Hematopoietic multipotent progenitor cell treated with erythropoietin and hydrocortisone succinate and interleukin-3 and kit ligand, for 6 days (in vitro differentiated cells): ENCODE results near the gene ERFL.
"Not testable (repeated sequence)": the region's sequence is repeated elsewhere in the genome, so short reads cannot be mapped to it uniquely, and the experiment has no call there.

Experiments used
- DNase-seq: peaks from one replicate; pipeline ENCODE4 v3.0.0-alpha.2; 2015

ERFL gene

DNA sequence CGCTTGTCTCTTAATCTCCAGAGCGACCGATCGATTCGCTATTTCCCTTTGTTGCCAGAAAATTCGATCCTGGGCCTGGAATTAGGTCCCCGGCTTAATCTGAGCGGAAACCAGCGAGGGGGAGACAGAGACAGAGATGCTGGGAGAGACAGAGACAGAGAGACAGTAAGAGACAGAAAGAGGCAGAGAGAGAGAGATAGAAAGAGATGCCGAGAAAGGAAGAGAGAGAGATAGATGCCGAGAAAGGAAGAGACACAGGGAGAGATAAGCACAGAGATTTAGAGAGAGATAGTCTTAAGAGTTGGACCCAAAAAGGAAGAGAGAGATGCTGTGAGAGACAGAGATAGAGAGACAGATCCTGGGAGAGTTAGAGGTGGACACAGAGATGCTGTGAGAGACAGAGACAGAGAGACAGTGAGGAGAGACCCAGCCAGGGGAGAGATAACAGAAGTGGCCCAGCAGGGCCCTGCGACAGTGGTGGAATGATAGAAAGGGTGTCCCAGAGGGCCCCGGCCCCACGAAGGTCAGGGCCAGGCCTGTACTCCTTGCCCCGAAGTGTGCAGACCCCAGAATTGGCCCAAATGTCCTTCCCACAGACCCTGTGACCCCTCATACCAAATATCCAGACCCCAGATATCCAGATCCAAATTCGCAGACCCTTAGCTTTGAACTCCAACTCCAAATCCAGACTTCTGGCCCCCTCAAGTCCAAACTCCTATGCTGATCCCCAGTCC, 1.3 kb downstream of the ERFL start:
- no peak for DNase-seq

DNA sequence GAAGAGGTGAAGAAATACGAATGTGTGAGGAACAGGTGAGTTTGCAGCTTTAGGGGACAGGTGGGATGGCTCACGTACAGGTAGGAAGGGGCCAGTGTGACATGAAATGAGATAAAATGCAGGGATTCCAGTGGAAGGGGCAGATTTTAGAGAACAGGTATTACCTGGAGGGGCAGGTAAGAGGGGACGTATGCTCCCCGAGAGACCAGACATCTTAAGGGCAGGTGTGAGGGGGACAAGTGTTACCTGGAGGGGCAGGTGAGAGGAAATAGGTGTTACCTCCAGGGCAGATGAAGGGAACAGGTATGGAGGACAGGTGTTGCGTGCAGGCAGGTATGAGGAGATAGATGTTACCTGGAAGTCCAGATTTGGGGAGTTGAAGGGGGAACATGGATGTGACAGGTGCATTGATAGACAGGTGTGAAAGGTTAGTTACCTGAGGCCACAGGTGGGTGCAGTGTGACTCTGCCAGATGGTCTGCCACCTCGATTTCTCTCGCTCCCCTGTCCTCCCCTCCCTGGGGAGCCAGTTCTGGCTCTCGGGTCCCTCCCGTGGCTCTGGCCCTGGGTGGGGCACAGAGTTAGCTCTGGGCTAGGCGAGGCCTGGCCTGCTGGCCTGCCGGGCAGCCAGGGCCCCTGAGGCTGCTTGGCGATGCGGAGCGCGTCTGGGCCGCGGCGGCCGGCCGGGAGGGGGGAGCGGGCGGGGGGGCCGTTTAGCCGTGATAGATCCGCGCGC, 2.1 kb downstream of the ERFL start:
- no peak for DNase-seq

DNA sequence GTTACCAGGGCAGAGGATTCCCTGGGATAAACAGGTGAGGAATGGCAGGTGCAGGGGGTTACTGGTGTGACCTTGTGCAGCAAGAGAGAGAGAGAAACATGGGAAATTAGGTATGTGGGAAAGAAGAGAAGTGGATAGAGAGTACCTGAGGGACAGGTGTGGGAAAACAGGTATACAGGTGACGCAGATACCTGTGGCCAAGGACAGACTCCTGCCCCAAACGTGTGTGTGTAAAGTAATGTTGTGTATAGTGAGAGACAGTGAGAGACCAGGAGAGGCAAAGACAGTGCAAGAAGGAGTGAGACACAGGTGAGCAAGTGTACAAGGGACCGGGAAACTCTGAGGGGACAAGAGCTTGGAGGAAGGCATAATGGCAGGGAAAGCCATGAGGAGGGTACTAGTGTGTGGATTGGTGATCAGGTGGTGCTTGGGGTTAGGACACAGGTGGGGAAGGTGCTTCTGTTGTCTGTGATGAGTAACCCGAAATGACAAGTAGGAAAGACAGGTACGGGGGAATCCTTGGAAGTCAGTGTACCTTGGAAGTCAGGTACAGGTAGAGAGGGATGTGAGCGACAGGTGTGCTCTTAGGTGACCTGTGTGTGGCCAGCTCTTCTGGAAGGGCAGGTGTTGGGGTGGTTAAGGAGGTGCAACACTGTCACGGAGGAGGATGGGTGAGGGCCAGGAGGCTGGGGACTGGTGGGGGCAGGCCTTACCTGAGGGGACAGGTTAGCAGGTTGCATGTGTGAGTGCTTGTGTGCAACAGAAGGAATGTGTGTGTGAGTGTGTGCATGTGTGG, 2.8 kb downstream of the ERFL start:
- DNase-seq, result no peak

DNA sequence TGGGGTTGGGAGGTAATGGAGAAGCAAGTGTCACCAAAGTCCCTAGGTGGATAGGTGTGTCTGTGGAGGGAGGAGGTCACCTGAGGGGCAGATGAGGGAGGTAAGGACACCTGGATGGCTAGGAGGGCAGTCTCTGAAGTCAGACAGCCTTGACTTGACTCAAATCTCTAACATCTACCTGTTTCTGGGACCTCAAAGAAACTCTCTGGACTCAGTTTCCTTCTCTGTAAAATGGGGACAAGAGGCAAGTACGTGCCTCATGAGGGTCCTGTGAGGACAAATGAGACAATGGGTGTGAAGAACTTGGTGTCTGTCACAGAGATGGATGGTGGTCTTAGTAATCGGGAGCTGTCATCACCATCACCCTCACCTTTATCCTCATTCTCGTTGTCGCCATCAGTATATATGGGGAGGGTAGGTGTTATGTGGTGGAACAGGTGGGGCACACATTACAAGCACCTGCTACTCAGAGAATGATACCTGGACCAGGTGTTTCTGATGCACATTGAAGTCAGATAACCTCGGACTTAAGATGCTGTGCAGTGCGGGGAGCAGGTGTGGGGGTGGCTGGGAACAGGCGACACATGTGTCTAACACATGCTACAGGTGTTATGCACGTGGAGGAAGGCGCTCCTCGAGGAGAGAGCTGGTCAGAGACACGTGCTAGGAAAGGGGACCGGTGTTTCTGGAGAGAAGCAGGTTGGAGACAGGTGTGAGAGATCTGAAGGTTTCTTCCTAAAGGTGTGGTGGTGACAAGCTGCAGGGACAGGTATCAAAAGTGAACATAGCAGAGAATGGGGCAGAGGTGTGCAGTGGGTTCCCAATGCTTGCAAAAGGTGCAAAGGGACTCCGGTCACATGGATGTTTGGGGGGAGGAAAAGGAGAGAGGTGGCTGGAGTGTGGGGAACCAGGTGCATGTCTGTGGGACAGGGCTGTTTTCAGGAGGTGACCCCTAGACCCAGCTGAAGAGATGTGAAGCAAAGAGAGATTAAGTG, 3.8 kb downstream of the ERFL start:
- DNase-seq, result no peak

DNA sequence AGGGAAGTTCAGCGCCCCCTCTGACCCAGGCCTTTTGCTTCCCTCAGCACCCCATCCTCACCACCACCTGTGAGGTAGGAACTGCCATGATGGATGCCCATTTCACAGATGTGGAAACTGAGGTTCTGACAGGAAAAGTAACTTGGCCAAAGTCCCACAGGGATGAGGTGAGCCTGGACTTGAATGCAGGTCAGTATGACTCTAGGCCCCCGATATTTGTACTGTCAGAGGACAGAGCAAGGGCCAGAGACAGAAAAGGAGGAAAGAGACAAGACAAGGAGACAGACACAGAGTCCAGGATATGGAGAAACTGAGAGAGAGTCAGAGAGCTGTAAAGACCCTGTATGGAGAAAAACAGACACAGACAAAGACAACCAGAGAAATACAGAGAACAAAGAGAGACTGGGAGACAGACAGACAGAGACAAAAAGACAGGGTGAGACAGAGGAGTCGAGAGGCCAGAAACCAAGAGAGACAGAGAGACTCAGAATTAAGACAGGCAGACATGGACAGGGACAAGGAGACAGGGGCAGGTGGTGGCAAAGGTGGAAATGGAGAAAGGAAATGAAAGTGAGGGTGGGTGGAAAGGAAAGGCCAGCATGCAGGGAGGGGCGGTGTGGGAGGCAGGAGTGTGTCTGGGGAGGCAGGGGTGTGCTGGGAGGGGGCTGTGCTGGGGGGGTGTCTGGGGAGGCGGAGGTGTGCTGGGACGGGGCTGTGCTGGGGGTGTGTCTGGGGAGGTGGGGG, 5.0 kb downstream of the ERFL start:
- DNase-seq, result no peak

DNA sequence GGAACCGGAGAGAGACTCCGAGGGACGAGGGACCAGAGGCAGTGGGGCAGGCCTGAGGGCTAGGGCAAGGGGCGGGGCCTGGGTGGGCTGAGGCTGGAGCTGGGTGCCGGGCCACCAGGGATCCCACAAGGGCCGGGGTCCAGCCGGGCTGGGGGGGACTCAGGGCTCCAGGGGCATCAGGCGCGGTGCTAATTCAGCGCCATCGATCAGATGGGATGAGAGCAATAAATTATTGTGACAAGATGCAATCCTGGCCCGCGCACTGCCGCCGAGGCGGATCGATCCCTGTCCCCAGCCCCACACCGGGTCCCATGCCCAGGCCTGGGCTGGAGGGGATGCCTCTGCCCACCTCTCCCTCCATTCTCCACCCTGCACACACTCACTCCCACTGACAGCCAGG, 5.7 kb downstream of the ERFL start:
- DNase-seq, result no peak

DNA sequence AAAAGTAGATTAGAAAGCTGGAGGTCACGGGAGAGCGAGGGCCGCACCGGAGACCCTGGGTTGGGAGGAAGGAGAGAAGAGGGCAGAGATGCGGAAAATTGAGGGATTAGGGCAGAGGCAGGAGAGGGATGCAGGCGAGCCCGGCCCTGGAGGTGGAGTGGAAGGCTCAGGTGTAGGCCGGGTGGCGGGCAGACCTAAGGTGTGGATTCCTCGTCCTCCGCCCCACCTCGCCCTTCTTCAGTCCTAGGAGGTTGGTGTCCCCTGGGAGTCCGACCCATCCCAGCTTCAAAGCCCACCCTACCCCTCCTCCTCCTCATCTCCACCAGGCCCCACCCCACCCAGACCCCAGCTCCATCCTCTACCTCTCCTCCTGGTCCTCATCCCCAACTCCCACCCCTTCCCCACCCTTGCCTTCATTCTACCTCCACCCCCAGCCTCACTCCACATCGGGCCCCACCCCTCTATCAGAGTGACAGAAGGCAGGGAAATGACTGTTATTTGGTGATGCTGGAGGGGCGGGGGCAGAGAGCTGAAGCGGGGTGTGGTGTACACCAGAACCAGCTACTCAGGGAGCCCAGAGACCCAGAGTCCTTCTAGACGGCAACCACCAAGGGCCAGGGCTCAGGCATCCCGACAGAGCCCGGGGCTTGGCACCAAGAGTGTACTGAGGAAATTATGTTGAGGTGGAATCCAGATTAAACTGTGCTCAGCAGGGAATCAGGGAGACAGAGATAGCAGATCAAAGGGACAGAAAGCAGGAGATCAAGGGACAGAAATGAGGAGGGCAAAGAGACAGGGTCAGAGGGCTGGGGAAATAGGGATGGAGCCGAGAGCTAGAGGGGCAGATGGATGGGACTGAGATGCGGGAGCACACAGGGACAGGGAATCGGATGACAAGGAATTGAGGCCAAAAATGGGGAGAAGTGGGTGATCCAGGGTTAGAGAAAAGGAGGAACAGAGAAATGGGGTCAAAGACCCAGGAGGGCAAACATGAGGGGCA, 6.4 kb downstream of the ERFL start:
- DNase-seq, result no peak

DNA sequence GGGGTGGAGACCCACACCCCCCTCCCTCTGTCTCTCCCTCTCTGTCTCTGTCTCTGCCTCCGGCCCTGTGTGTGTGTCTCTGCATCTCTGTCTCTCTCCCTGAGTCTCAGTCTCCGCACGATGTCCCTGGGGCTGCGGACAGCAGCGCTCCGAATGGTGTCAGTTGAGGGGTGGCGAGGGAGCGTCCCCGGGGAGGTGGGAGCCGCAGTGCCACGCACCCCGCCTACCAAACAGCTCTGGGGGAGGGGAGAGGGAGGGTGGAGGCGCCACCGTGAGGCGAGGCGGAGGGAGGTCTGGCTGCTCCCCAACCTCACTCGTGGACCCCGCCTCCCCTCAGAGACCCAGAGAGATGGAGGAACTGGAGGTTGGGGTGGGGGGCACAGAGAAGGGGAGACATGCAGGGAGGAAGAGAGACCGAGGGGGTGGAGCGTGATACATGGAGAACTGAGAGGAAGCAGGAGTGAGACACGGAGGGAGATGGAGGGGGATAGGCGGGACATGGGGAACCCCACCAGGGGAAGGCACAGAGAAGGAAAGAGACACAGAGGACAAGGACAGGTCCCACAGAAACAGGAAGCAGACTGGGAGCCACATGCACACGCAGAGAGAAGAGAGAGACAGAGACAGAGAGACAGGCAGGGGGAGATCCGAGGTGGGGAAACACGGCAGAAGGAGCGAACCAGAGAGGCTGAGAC, 7.2 kb downstream of the ERFL start:
- DNase-seq, result no peak

DNA sequence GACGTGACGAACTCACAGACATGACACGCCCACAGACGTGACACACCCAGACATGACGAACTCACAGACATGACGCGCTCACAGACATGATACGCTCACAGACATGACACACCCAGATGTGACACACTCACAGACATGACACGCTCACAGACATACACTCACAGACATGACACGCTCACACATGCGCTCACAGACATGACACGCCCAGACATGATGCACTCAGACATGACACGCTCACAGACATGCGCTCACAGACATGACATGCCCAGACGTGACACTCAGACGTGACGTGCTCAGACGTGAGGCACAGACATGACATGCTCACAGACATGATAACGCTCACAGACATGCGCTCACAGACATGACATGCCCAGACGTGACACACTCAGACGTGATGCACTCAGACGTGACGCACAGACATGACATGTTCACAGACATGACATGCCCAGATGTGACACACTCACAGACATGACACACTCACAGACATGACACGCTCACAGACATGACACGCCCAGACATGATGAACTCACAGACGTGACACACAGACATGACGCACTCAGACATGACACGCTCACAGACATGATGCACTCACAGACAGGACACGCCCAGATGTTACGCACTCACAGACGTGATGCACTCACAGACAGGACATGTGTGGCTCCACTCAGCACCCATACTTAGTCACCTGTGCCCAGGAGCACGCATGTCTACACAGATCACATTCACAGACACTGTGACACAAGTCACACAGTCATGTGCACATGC, 8.1 kb downstream of the ERFL start:
- no peak for DNase-seq

DNA sequence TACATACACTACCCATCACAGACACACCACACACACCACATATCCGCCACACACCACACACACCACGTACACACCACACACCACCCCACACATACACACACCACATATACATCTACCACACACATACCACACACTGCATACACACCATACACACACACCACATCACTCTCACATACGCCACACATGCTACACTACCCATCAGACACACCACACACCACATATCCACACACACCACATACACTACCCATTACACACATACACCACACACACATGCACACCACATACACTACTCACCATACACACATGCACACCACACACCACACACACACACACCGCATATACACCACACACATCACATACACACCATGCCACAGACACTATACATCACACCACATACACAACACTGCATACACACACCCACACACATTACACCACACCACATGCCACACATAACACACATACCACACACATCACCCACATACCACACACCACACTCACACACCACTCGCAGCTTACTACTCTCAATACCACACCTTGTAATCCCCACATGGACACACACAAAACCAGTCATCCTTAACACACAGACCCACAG, 9.5 kb downstream of the ERFL start:
- DNase-seq, result no peak

DNA sequence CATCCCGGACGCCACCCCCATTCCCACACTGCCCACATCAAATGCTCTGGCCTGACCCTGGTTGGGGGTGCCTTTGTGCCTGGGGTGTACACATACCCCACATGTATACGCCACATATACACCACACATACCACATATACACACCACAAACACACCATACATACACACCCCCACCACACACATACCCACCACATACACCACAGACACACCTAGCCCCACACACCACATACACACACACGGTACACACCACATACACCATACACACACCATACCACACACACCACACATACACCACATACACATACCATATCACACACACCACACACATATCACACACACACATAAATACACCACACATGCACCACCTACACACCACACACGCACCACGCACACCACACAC, 10.2 kb downstream of the ERFL start:
- no peak for DNase-seq

DNA sequence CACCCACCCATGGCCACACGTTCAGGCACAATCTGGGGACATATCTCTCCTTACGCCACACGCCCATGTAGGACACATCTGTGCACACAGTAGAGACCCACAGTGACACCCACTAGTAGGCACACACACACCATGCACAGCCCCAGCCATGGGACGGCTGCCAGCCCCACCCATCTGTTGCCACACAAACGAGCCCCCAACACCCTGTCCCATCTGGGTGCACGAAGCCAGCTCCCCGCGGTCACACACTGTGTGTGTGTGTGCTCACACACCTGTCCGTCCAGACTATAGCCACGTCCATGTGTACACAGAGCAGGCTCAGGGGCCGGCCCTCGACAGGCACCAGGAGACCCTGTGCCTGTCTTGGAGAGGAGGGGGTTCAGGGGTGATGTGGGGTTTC, 10.6 kb downstream of the ERFL start:
- DNase-seq, result no peak

DNA sequence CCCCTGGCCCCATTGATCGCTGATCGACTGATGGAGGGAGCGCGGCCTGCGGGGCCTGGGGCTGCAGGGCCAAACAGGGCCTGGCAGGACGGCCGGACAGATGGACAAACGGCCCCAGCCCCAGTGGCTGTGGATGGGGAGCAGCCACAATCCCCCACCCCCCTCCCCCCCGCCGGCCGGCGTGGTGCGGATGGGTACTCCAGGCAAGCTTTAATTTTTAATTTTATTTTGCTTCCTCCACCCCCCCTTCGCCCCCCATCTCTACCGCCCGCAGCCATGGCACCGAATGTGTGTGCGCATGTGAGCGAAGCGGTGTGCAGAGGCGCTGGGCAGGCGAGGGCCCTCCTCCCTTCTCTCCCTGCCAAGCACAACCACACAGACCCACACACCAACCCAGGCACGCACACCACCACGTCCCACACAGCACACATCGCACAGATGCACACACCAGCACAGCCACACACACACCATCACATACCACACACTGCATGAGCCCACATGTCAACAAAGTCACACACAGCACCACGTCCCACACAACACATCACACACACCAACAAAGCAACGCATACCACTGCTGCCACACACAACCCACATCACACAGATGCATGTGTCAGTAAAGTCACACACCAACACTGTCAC, 12.4 kb downstream of the ERFL start:
- no peak for DNase-seq

DNA sequence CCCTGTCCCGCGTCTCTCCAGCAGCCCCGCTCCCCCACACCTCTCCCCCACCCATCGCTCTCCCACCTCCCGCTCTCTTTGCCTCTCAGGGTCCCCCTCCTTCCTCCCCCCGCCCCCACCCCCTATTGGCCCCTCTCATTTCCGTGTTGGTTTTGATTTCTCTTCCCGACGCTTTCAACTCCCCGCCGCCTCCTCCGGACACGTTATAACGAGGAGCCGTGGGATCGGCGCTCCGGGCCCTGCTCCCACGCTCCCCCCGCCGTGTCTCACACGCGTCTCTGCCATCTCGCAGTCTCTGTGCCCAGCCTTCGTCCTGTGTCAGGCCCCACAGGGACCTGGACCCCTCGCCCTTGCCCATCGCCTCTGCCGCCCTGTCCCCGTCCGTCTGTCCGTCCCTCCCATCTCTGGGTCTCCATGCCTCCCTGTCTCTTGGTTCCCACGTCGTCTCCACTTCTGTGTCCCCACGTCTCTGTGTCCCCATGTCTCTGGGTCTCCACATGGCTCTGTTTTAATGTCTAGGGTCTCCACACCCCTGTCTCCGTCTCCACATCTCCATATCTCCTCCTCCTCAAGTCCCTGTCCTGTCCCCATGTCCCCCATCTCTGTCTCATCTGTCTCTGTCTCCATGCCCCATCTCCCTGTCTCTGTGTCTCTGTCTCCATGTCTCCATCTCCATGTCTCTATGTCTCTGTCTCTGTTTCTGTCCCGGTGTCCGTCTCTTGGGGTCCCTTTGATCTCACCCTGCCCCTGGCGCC, 13.1 kb downstream of the ERFL start:
- DNase-seq, result no peak

DNA sequence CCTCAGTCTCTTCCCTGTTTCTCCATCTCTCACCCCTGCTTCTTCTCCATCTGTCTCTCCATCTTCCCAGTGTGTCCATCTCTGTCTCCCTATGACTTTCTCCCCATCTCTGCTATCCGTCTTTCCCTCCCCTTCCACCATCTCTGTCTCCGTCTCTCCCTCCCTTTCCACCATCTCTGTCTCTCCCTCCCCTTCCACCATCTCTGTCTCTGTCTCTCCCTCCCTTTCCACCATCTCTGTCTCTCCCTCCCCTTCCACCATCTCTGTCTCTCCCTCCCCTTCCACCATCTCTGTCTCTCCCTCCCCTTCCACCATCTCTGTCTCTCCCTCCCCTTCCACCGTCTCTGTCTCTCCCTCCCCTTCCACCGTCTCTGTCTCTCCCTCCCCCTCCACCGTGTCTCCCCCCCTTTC, 13.8 kb downstream of the ERFL start:
- not testable (repeated sequence) for DNase-seq

DNA sequence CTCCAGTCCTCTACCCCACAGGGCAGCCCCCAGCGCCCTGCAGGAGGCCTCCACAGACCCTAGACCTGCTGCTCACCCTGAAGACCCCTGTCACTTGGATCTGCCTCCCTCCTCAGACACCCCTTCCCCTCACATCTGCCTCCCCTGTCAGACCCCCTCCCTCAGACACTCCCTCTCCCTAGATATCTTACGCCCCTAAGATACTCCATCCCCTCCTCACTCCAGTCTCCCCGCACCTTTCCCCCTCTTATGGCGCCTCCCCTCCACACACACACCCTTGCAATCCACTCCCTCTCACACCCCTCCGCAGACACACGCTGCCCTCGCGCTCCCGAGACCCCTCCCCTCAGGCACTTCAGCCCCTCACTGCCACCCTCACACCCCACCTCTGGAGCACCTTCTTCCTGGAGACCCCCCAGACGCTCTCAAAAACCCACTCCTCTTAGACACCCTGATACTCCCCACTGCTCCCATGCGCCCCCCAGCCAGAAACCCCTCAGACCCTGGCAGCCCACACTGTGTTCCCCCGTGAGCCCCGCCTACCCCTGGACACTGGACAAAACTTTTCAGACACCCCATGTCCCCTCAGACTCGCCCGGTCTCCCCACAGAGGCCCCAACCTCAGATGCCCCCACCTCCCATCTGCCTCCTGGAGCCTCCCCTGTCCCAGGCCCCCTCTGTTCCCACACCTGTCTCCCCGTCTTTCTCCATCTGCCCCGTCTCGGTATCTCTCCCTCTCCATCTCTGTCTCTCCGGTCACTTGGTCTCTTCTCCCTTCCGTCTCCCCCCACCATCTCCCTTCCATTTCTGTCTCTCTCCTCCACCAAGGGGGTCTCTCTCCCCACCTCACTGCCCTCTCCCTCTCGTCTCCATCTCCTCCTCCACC, 14.5 kb downstream of the ERFL start:
- no peak for DNase-seq
